H9 (cell line): ENCODE data around the gene ZFP57. TPM values are rescaled to one million over a fixed set of nuclear protein-coding genes. Genes with fewer than 3 reads are reported as not detected.

ENCODE experiments used
- DNase-seq: peaks from one replicate; pipeline ENCODE4 v3.0.0-alpha.2; 2017
- H2AFZ ChIP-seq: one replicate; pipeline ENCODE4 v1.6.1; 2013; ENCODE audit warnings: mild to moderate bottlenecking, low read length, control low read depth, moderate library complexity
- H2AK5ac ChIP-seq: 2 replicates; pipeline ENCODE4 v1.6.1; 2013; ENCODE audit warnings: low read length, control low read depth, mixed read lengths; ENCODE audit not compliant: insufficient read length
- H2BK120ac ChIP-seq: one replicate; pipeline ENCODE4 v1.6.1; 2013; ENCODE audit warnings: low read depth, mild to moderate bottlenecking, low read length, control low read depth, inconsistent platforms; ENCODE audit not compliant: poor library complexity, severe bottlenecking
- H2BK12ac ChIP-seq: 2 replicates; pipeline ENCODE4 v1.6.1; 2013; ENCODE audit warnings: low read length, control low read depth, mixed read lengths, low read depth; ENCODE audit not compliant: insufficient read length
- H2BK15ac ChIP-seq: 2 replicates; pipeline ENCODE4 v1.6.1; 2013; ENCODE audit warnings: low read depth, low read length, control low read depth
- H2BK20ac ChIP-seq: one replicate; pipeline ENCODE4 v1.6.1; 2013; ENCODE audit warnings: low read depth, mild to moderate bottlenecking, low read length, control low read depth, inconsistent platforms; ENCODE audit not compliant: poor library complexity, severe bottlenecking
- H2BK5ac ChIP-seq: 2 replicates; pipeline ENCODE4 v1.6.1; 2013; ENCODE audit warnings: low read length, control low read depth, mixed read lengths; ENCODE audit not compliant: insufficient read length
- H3K14ac ChIP-seq: 2 replicates; pipeline ENCODE4 v1.6.1; 2013; ENCODE audit warnings: low read length, control low read depth; ENCODE audit not compliant: insufficient read depth
- H3K18ac ChIP-seq: 2 replicates; pipeline ENCODE4 v1.6.1; 2013; ENCODE audit warnings: low read depth, mild to moderate bottlenecking, mixed read lengths, low read length, control low read depth; ENCODE audit not compliant: insufficient read length
- H3K23ac ChIP-seq: 2 replicates; pipeline ENCODE4 v1.6.1; 2013; ENCODE audit warnings: low read length, control low read depth, mixed read lengths, low read depth; ENCODE audit not compliant: insufficient read length
- H3K23me2 ChIP-seq: 2 replicates; pipeline ENCODE4 v1.6.1; 2013; ENCODE audit warnings: low read depth, mild to moderate bottlenecking, mixed read lengths, low read length, control low read depth; ENCODE audit not compliant: insufficient read length, poor library complexity, severe bottlenecking
- H3K27ac ChIP-seq: 2 replicates; pipeline ENCODE4 v1.5.1; 2013; ENCODE audit warnings: low read length, control low read depth, mixed read lengths, low read depth; ENCODE audit not compliant: insufficient read length
- H3K27me3 ChIP-seq: 2 replicates; pipeline ENCODE4 v1.6.1; 2013; ENCODE audit warnings: low read length, control low read depth, inconsistent platforms; ENCODE audit not compliant: insufficient read depth
- H3K4ac ChIP-seq: 2 replicates; pipeline ENCODE4 v1.6.1; 2013; ENCODE audit warnings: low read depth, mild to moderate bottlenecking, control low read depth, inconsistent platforms, low read length, moderate library complexity
- H3K4me1 ChIP-seq: 2 replicates; pipeline ENCODE4 v1.6.1; 2013; ENCODE audit warnings: low read length, control low read depth, inconsistent platforms; ENCODE audit not compliant: insufficient read depth
- H3K4me2 ChIP-seq: 2 replicates; pipeline ENCODE4 v1.6.1; 2013; ENCODE audit warnings: low read length, control low read depth, mixed read lengths; ENCODE audit not compliant: insufficient read length, insufficient read depth
- H3K56ac ChIP-seq: 2 replicates; pipeline ENCODE4 v1.6.1; 2013; ENCODE audit warnings: low read depth, mild to moderate bottlenecking, mixed read lengths, low read length, control low read depth; ENCODE audit not compliant: insufficient read length
- H3K79me1 ChIP-seq: 2 replicates; pipeline ENCODE4 v1.6.1; 2013; ENCODE audit warnings: low read depth, mild to moderate bottlenecking, moderate library complexity, low read length, control low read depth, inconsistent platforms; ENCODE audit not compliant: insufficient read depth, poor library complexity, severe bottlenecking
- H3K79me2 ChIP-seq: 2 replicates; pipeline ENCODE4 v1.6.1; 2013; ENCODE audit warnings: low read length, control low read depth, inconsistent platforms; ENCODE audit not compliant: insufficient read depth
- H3K9ac ChIP-seq: 2 replicates; pipeline ENCODE4 v1.6.1; 2013; ENCODE audit warnings: low read length, control low read depth, mixed read lengths; ENCODE audit not compliant: insufficient read length; ENCODE audit errors: extremely low read depth
- H3K9me3 ChIP-seq: one replicate; pipeline ENCODE4 v1.6.1; 2013; ENCODE audit warnings: low read depth, low read length, inconsistent platforms; ENCODE audit not compliant: control insufficient read depth
- H3T11ph ChIP-seq: one replicate; pipeline ENCODE4 v1.6.1; 2013; ENCODE audit warnings: mild to moderate bottlenecking, low read length, control low read depth, inconsistent platforms
- H4K20me1 ChIP-seq: one replicate; pipeline ENCODE4 v1.6.1; 2013; ENCODE audit not compliant: control insufficient read depth, insufficient read length, insufficient read depth
- H4K5ac ChIP-seq: 2 replicates; pipeline ENCODE4 v1.6.1; 2013; ENCODE audit warnings: low read depth, mild to moderate bottlenecking, mixed read lengths, low read length, control low read depth; ENCODE audit not compliant: insufficient read length
- H4K8ac ChIP-seq: replicated peaks from 2 replicates; pipeline ENCODE4 v1.6.1; 2013; ENCODE audit warnings: low read length, control low read depth, mixed read lengths, low read depth; ENCODE audit not compliant: insufficient read length
- H4K91ac ChIP-seq: 2 replicates; pipeline ENCODE4 v1.6.1; 2013; ENCODE audit warnings: low read depth, mild to moderate bottlenecking, moderate library complexity, mixed read lengths, low read length, control low read depth; ENCODE audit not compliant: insufficient read length
- H3K27ac Mint-ChIP-seq, 3 experiments: 2 replicates in 2 of 3; 3 replicates in 1 of 3; pipeline ENCODE4 v1.8.0; 2020 to 2021; ENCODE audit warnings: mixed read lengths in 3 of 3, mild to moderate bottlenecking in 1 of 3, moderate library complexity in 1 of 3
- H3K27me3 Mint-ChIP-seq: 2 replicates; pipeline ENCODE4 v1.8.0; 2021; ENCODE audit warnings: low read depth, mild to moderate bottlenecking, moderate library complexity, mixed read lengths
- H3K36me3 Mint-ChIP-seq, 3 experiments: 2 replicates in 2 of 3; 3 replicates in 1 of 3; pipeline ENCODE4 v1.8.0; 2020 to 2021; ENCODE audit warnings: low read depth in 3 of 3, mixed read lengths in 3 of 3; ENCODE audit not compliant: insufficient read depth in 1 of 3
- H3K4me1 Mint-ChIP-seq, 2 experiments: 2 replicates each; pipeline ENCODE4 v1.8.0; 2020; ENCODE audit warnings: mixed read lengths in 2 of 2
- H3K4me3 Mint-ChIP-seq, 2 experiments: 2 replicates in 1 of 2; 3 replicates in 1 of 2; pipeline ENCODE4 v1.8.0; 2020 to 2021; ENCODE audit warnings: mild to moderate bottlenecking in 2 of 2, mixed read lengths in 2 of 2, moderate library complexity in 1 of 2
- H3K9me3 Mint-ChIP-seq, 2 experiments: 2 replicates in 1 of 2; 3 replicates in 1 of 2; pipeline ENCODE4 v1.8.0; 2020; ENCODE audit warnings: mild to moderate bottlenecking in 2 of 2, mixed read lengths in 2 of 2, moderate library complexity in 1 of 2
- WGBS: extraction: QIAGEN DNeasy Blood & Tissue Kit; methylation state at CpG from one replicate; pipeline ENCODE4 v1.1.7; 2013; ENCODE audit warnings: missing lambda C conversion rate, low lambda C conversion rate, mixed read lengths; ENCODE audit not compliant: insufficient read length; ENCODE audit errors: extremely low coverage; 5-methylcytosine and 5-hydroxymethylcytosine counted together
- total RNA-seq: library from RNA; stranded (reverse); gene quantifications from 2 replicates; pipeline ENCODE4 v1.2.1, GENCODE V29; 2021
- TF ChIP-seq, protein P1 (sequence below): fragments of 200-600 bp; sonication (generic); conservative IDR thresholded peaks from 3 replicates; pipeline ENCODE4 v1.8.0; 2021; ENCODE audit warnings: antibody characterized with exemption, mild to moderate bottlenecking

ZFP57 gene
- total RNA-seq, 1 experiment from 2014 or later, result 1.7 TPM

DNA sequence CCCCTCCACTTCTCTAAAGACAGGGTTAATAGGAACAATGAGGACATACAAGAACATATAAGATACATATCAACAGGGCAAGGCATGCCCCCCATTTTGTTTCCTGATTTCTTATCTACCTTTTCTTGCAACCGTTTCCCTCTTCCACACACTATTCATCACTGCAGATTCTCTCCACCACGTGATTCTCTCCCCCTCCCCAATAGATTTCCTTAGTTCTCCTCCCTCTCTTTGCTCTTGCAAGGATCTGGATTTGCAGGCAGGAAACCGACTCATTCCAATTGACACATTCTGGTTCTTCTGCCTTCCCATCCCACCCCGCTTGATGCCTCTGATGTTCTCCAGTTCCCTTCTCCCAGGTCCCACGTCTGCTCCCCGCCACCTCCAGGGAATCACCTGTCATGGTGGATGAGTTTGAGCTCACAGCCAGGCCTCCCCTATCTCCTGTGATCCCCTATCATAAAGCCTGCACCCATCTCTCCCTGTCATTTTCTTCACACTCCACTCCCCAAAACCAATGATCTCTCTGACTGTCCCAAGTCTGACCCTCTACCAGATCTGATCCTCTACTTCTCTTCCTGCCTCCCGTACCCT is 55.5 kb downstream of the ZFP57 start:
- Histone ChIP-seq H3K4me2 (peak overlapping the region; percentile 90), H4K20me1 (no peaks in the 10 kb centered on the region), H3K9ac (peak overlapping the region; percentile 17), H3K79me1 (no peaks in the 10 kb centered on the region), H2BK12ac (no peak overlapping the region), H3K4me1 (peaks cover 17% of the 10 kb centered on the region; the same call in 1 of the 2 replicates), H4K8ac (no peak overlapping the region), H2BK120ac (no peak overlapping the region), H4K91ac (no peak overlapping the region), H2BK5ac (no peak overlapping the region), H3K79me2 (peaks cover 7% of the 10 kb centered on the region; the same call in 1 of the 2 replicates), H2BK15ac (no peak overlapping the region), H3K4ac (no peak overlapping the region), H3K27ac (no peak overlapping the region), H3K18ac (no peak overlapping the region), H3T11ph (no peak overlapping the region), H4K5ac (no peak overlapping the region), H3K9me3 (no peaks in the 10 kb centered on the region), H2AK5ac (no peak overlapping the region), H2BK20ac (no peak overlapping the region), H3K23me2 (peaks cover 22% of the 10 kb centered on the region), H3K23ac (no peak overlapping the region), H3K27me3 (no peaks in the 10 kb centered on the region), H2AFZ (no peak overlapping the region), H3K56ac (no peak overlapping the region), H3K14ac (no peak overlapping the region; the same call in 1 of the 2 replicates)
- H3K27me3 Mint-ChIP-seq, result no peaks in the 10 kb centered on the region
- H3K4me3 Mint-ChIP-seq, result peak overlapping the region; percentile 88 to 92
- TF ChIP-seq, protein P1, sequence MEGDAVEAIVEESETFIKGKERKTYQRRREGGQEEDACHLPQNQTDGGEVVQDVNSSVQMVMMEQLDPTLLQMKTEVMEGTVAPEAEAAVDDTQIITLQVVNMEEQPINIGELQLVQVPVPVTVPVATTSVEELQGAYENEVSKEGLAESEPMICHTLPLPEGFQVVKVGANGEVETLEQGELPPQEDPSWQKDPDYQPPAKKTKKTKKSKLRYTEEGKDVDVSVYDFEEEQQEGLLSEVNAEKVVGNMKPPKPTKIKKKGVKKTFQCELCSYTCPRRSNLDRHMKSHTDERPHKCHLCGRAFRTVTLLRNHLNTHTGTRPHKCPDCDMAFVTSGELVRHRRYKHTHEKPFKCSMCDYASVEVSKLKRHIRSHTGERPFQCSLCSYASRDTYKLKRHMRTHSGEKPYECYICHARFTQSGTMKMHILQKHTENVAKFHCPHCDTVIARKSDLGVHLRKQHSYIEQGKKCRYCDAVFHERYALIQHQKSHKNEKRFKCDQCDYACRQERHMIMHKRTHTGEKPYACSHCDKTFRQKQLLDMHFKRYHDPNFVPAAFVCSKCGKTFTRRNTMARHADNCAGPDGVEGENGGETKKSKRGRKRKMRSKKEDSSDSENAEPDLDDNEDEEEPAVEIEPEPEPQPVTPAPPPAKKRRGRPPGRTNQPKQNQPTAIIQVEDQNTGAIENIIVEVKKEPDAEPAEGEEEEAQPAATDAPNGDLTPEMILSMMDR, result no peak
- peaks cover 37 to 67% (median 42%) of the 10 kb centered on the region in 3 experiments; a peak in 6 of 7 replicates for H3K36me3 Mint-ChIP-seq
- WGBS, result no CpG with 5 or more reads among the region's 7 CpGs
- peaks cover 70 to 84% of the 10 kb centered on the region in 2 experiments for H3K4me1 Mint-ChIP-seq
- no peak for DNase-seq
- peak overlapping the region in 2 of 3 experiments; percentile 58 to 96; a peak in 5 of 7 replicates for H3K27ac Mint-ChIP-seq
- no peaks in the 10 kb centered on the region for H3K9me3 Mint-ChIP-seq
